ENCODE results near the gene WDR5B.
A peak's percentile ranks its signal among the peaks of the same experiment; 100 is the strongest.

WDR5B gene

DNA sequence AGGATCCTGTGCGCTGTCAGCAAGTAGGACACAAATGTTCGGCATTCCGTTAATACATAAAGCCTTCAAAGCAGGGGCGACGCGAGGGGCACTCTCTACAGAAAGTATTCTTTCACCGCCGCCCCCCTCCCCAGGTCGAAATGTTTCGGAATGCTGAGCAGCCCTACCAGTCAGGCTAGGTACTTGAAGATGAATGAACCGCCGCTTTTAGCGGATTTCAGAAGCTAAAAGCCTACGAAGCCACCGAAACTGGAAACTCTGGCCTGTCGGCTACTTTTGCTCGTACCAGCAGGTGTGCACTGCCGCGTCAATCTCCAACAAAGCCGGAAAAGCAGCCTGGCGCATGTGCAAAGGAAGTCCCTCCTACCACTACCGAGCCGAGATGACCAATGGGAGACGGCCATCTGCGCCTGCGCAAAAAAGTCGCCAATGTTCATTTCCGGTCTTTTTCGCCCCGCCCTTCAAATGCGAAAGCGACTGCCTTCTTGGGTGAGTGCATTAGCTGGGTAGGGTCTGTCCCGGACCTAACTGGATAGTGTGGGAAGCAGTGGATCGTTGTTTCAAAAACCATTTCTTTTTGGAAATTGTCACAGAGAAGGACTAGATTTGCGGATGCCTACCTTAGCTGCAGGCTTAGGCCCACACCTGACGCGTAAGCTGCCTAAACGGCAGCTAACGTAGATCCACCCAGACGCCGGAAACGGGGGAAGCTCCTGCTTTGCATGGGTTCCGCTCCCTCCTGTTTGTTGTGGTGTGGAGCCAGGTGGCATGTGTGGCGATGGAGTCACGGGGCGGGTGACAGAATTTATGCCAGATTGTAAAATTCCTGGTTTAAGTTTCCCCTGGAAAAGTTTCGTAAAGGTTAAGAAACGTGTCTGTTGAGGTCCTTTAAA is at the start of gene WDR5B:
Gene WDR5B, minus strand, starts transcription at position 301 of the 893 bp plus-strand sequence. CDS start 534 bp downstream, outside the sequence.
- no peak for TF ChIP-seq ZFX (IDR thresholded peaks at IDR 0.05; ENCODE audit: borderline replicate concordance)
- TF ChIP-seq, protein P1, sequence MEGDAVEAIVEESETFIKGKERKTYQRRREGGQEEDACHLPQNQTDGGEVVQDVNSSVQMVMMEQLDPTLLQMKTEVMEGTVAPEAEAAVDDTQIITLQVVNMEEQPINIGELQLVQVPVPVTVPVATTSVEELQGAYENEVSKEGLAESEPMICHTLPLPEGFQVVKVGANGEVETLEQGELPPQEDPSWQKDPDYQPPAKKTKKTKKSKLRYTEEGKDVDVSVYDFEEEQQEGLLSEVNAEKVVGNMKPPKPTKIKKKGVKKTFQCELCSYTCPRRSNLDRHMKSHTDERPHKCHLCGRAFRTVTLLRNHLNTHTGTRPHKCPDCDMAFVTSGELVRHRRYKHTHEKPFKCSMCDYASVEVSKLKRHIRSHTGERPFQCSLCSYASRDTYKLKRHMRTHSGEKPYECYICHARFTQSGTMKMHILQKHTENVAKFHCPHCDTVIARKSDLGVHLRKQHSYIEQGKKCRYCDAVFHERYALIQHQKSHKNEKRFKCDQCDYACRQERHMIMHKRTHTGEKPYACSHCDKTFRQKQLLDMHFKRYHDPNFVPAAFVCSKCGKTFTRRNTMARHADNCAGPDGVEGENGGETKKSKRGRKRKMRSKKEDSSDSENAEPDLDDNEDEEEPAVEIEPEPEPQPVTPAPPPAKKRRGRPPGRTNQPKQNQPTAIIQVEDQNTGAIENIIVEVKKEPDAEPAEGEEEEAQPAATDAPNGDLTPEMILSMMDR (IDR thresholded peaks at IDR 0.05): 0 out of 2 replicates have a peak, but pooled peaks have one; percentile 6
- H3K27ac ChIP-seq: peak within 1 kb of the TSS; percentile 90

DNA sequence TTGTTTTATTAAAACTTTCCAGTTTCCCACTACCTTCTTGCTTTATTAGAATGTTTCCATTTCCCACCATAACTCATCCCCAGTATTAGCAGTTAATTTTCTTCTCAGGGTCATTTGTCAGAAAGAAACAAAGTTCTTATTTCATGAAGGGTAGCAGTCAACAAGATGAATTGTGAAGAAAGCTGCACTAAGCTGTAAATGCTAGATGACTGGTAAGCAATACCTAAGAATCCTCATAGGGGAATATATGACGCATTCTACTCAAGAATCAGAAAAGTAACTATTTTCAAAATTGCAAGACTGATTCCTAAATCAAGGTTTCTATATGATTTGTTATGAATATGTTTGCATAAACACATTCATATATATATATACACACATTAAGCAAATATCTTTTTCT is 48.8 kb upstream of the WDR5B start:
- TF ChIP-seq, protein P1 (IDR thresholded peaks at IDR 0.05): no peak
- TF ChIP-seq ZFX (IDR thresholded peaks at IDR 0.05; ENCODE audit: borderline replicate concordance): no peak
- no peak overlapping the region for H3K27ac ChIP-seq

GRCh38 chr3:122462406-122462805 is 46.5 kb upstream of the WDR5B start:
- H3K27ac ChIP-seq: no peak overlapping the region
- TF ChIP-seq, protein P1 (IDR thresholded peaks at IDR 0.05): no peak
- TF ChIP-seq ZFX (IDR thresholded peaks at IDR 0.05; ENCODE audit: borderline replicate concordance): no peak

DNA sequence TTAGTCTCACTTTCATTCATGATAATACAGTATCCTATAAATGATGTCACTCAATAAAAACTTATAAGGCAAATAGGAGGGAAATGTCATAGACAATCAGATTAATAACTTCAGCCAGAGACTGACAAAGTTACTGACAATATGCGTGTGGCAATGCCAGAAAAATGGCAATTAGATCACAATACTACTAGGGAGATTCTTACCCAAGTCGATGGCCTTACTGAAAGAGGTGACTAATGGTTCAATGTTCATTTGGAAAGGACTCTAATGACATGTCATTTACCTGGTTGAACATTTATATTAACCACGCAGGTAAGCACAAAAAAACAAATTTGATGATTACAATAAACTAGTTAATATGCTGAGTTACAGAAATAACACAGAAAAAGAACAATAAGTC is 45.9 kb upstream of the WDR5B start:
- H3K27ac ChIP-seq: no peak overlapping the region
- no peak for TF ChIP-seq ZFX (IDR thresholded peaks at IDR 0.05; ENCODE audit: borderline replicate concordance)
- TF ChIP-seq, protein P1 (IDR thresholded peaks at IDR 0.05): no peak

DNA sequence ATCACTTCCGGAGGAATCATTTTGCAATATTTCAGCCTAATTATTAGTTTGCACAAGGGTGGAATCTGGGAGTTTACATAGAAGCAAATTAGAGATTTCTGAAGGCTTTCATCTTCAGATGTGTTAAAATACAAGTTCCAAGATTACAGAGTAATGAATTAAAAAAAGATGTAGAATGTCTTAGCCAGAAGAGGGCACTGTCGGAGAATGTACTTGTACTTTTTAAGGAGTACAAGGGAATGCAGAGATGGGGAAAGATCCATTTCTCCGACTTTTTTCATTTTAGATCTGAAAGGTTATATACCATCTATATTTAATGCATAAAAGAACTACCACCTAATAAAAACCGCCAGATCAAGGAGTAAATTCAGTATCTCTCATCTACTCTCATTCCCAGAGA is 43.1 kb upstream of the WDR5B start:
- peak overlapping the region; percentile 33; the same call in 1 of the 2 replicates for H3K27ac ChIP-seq
- TF ChIP-seq ZFX (IDR thresholded peaks at IDR 0.05; ENCODE audit: borderline replicate concordance): no peak
- TF ChIP-seq, protein P1 (IDR thresholded peaks at IDR 0.05): peak; percentile 63

GRCh38 chr3:122457706-122458105 is 41.8 kb upstream of the WDR5B start:
- H3K27ac ChIP-seq: peak overlapping the region; percentile 3; the same call in 1 of the 2 replicates
- TF ChIP-seq ZFX (IDR thresholded peaks at IDR 0.05; ENCODE audit: borderline replicate concordance): no peak
- TF ChIP-seq, protein P1 (IDR thresholded peaks at IDR 0.05): no peak

DNA sequence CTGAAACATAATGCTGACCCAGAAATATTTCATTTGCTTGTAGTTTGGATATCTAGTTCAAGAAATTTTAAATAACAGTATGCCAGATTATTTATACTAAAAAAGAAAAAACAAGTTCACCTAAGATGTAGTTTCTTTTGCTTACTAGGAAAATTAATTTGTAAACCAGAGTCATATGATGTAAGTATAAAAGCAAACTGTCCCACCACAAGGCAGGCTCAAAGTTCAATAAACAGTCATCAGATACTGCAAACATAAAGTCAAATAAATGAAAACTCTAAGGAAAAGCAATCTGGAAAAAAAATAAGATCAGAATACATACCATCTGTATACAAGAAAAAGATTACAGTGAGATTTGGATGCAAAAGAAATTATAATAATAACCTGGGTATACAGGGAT is 40.2 kb upstream of the WDR5B start:
- H3K27ac ChIP-seq: no peak overlapping the region; the same call in 1 of the 2 replicates
- no peak for TF ChIP-seq ZFX (IDR thresholded peaks at IDR 0.05; ENCODE audit: borderline replicate concordance)
- TF ChIP-seq, protein P1 (IDR thresholded peaks at IDR 0.05): no peak
